NCI-H226 (cell line): ENCODE data around the gene CTNNA2.
"Not testable (repeated sequence)": the region's sequence is repeated elsewhere in the genome, so short reads cannot be mapped to it uniquely, and the experiment has no call there.

Experiments used
- DNase-seq: peaks from one replicate; pipeline ENCODE4 v3.0.0-alpha.2; 2015

The CTNNA2 gene

GRCh38 chr2:80042635-80043034 lies 529.8 kb downstream of the CTNNA2 start:
- no peak for DNase-seq

- no peak for DNase-seq
Observed at GRCh38 chr2:80048296-80048695, 535.4 kb downstream of the CTNNA2 start.

GRCh38 chr2:80050246-80050645 lies 537.4 kb downstream of the CTNNA2 start:
- DNase-seq = no peak

- DNase-seq = no peak
Observed at GRCh38 chr2:80053522-80054345, 540.9 kb downstream of the CTNNA2 start.

GRCh38 chr2:80054346-80054675 lies 541.5 kb downstream of the CTNNA2 start:
- peak; percentile 63 for DNase-seq

- no peak for DNase-seq
Observed at GRCh38 chr2:80057956-80058355, 545.1 kb downstream of the CTNNA2 start.

GRCh38 chr2:80058562-80058961 lies 545.7 kb downstream of the CTNNA2 start:
- DNase-seq = no peak

- DNase-seq = no peak
Observed at GRCh38 chr2:80059447-80059846, 546.6 kb downstream of the CTNNA2 start.

- no peak for DNase-seq
Observed at GRCh38 chr2:80061881-80062280, 549.0 kb downstream of the CTNNA2 start.

GRCh38 chr2:80062298-80062697 lies 549.4 kb downstream of the CTNNA2 start:
- DNase-seq = no peak

- no peak for DNase-seq
Observed at GRCh38 chr2:80068038-80068731, 555.3 kb downstream of the CTNNA2 start.

GRCh38 chr2:80070587-80070986 lies 557.7 kb downstream of the CTNNA2 start:
- DNase-seq = no peak

- no peak for DNase-seq
Observed at GRCh38 chr2:80071941-80072340, 559.1 kb downstream of the CTNNA2 start.

- DNase-seq = no peak
Observed at GRCh38 chr2:80073134-80073561, 560.3 kb downstream of the CTNNA2 start.

GRCh38 chr2:80074321-80075070 lies 561.6 kb downstream of the CTNNA2 start:
- no peak for DNase-seq

GRCh38 chr2:80075719-80076118 lies 562.9 kb downstream of the CTNNA2 start:
- DNase-seq = no peak

GRCh38 chr2:80078290-80079036 lies 565.6 kb downstream of the CTNNA2 start:
- DNase-seq = no peak

GRCh38 chr2:80080957-80081356 lies 568.1 kb downstream of the CTNNA2 start:
- no peak for DNase-seq

GRCh38 chr2:80086831-80087230 lies 574.0 kb downstream of the CTNNA2 start:
- no peak for DNase-seq

GRCh38 chr2:80091237-80091636 lies 578.4 kb downstream of the CTNNA2 start:
- no peak for DNase-seq

- DNase-seq = no peak
Observed at GRCh38 chr2:80092474-80092873, 579.6 kb downstream of the CTNNA2 start.

- not testable (repeated sequence) for DNase-seq
Observed at GRCh38 chr2:80098503-80098902, 585.7 kb downstream of the CTNNA2 start.

- DNase-seq = peak; percentile 2
Observed at GRCh38 chr2:80102026-80102425, 589.2 kb downstream of the CTNNA2 start.
